Loucy (cell line): ENCODE data around the gene MYRIP.

Experiments used
- H2AFZ ChIP-seq: fragments of 200-600 bp; sonication (generic); 2 replicates; pipeline ENCODE4 v1.6.0; 2016; ENCODE audit warnings: antibody characterized with exemption, mild to moderate bottlenecking, low read length, moderate library complexity
- H3F3A ChIP-seq: fragments of 200-600 bp; 2 replicates; pipeline ENCODE4 v1.6.0; 2016; ENCODE audit warnings: antibody characterized with exemption, low read depth, mild to moderate bottlenecking
- H3K27me3 ChIP-seq: fragments of 200-600 bp; sonication (generic); 2 replicates; pipeline ENCODE4 v1.6.1; 2014; ENCODE audit warnings: low read length, mild to moderate bottlenecking; ENCODE audit not compliant: insufficient read depth, poor library complexity, severe bottlenecking
- H3K36me3 ChIP-seq: fragments of 200-600 bp; sonication (generic); 2 replicates; pipeline ENCODE4 v1.6.1; 2016; ENCODE audit warnings: low read length; ENCODE audit not compliant: insufficient read depth
- H3K4me1 ChIP-seq: fragments of 200-600 bp; sonication (generic); 2 replicates; pipeline ENCODE4 v1.5.1; 2014; ENCODE audit warnings: low read length, mild to moderate bottlenecking; ENCODE audit not compliant: insufficient read depth, poor library complexity, severe bottlenecking
- H3K4me2 ChIP-seq: fragments of 200-600 bp; sonication (generic); 2 replicates; pipeline ENCODE4 v1.6.0; 2014; ENCODE audit warnings: antibody characterized with exemption, low read length, low read depth, mild to moderate bottlenecking; ENCODE audit not compliant: poor library complexity, severe bottlenecking
- H3K4me3 ChIP-seq: fragments of 200-600 bp; sonication (generic); 2 replicates; pipeline ENCODE4 v1.5.1; 2014; ENCODE audit warnings: low read length, mild to moderate bottlenecking, mixed read lengths; ENCODE audit not compliant: poor library complexity, severe bottlenecking
- H3K79me2 ChIP-seq: fragments of 200-600 bp; sonication (generic); 2 replicates; pipeline ENCODE4 v1.6.1; 2014; ENCODE audit warnings: low read length; ENCODE audit not compliant: insufficient read depth
- H3K9ac ChIP-seq: fragments of 200-600 bp; sonication (generic); 2 replicates; pipeline ENCODE4 v1.6.0; 2014; ENCODE audit warnings: mild to moderate bottlenecking, low read depth, low read length, moderate library complexity; ENCODE audit not compliant: poor library complexity, severe bottlenecking
- H3K9me2 ChIP-seq: fragments of 200-600 bp; sonication (generic); replicated peaks from 2 replicates; pipeline ENCODE4 v1.6.1; 2016; ENCODE audit warnings: low read depth, low read length, mixed read lengths
- H3K9me3 ChIP-seq: fragments of 200-600 bp; sonication (generic); 2 replicates; pipeline ENCODE4 v1.6.1; 2014; ENCODE audit warnings: mild to moderate bottlenecking, antibody characterized with exemption, low read length, low read depth; ENCODE audit not compliant: insufficient read depth
- H4K20me1 ChIP-seq: fragments of 200-600 bp; sonication (generic); 2 replicates; pipeline ENCODE4 v1.6.0; 2014; ENCODE audit warnings: antibody characterized with exemption, low read length, mild to moderate bottlenecking; ENCODE audit not compliant: insufficient read depth, poor library complexity, severe bottlenecking
- EZH2phosphoT487 ChIP-seq: fragments of 200-600 bp; IDR thresholded peaks from 2 replicates; pipeline ENCODE4 v1.6.1; 2018; ENCODE audit warnings: antibody characterized with exemption, mild to moderate bottlenecking, moderate library complexity, borderline replicate concordance
- TF ChIP-seq, protein P1 (sequence below): fragments of 200-600 bp; sonication (generic); conservative IDR thresholded peaks from 2 replicates; pipeline ENCODE4 v1.5.1; 2014; ENCODE audit warnings: mild to moderate bottlenecking, antibody characterized with exemption, low read length

The MYRIP gene

DNA sequence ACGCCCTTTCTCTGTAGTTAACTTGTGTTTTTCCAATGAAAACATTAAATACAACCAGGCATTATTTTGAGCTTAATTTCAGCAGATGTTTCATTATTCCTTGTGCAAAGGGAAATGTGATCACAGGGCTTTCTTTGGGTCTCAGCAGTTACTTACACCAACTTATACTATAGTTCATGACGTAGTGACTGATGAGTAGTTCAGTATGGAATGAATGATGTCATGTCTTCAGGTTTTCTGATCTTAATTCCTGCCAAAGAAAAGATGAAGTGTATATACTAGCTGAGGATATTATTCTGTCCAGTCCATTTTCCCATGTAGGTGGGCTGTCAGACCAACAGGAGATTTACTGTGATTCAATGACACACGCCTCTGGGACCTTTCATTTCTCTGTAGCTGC, 61.3 kb downstream of the MYRIP start:
- Histone ChIP-seq H3K79me2 (no peaks in the 10 kb centered on the region), H4K20me1 (no peaks in the 10 kb centered on the region)
- TF ChIP-seq, protein P1, sequence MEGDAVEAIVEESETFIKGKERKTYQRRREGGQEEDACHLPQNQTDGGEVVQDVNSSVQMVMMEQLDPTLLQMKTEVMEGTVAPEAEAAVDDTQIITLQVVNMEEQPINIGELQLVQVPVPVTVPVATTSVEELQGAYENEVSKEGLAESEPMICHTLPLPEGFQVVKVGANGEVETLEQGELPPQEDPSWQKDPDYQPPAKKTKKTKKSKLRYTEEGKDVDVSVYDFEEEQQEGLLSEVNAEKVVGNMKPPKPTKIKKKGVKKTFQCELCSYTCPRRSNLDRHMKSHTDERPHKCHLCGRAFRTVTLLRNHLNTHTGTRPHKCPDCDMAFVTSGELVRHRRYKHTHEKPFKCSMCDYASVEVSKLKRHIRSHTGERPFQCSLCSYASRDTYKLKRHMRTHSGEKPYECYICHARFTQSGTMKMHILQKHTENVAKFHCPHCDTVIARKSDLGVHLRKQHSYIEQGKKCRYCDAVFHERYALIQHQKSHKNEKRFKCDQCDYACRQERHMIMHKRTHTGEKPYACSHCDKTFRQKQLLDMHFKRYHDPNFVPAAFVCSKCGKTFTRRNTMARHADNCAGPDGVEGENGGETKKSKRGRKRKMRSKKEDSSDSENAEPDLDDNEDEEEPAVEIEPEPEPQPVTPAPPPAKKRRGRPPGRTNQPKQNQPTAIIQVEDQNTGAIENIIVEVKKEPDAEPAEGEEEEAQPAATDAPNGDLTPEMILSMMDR, result no peak
- no peak for TF ChIP-seq EZH2phosphoT487

DNA sequence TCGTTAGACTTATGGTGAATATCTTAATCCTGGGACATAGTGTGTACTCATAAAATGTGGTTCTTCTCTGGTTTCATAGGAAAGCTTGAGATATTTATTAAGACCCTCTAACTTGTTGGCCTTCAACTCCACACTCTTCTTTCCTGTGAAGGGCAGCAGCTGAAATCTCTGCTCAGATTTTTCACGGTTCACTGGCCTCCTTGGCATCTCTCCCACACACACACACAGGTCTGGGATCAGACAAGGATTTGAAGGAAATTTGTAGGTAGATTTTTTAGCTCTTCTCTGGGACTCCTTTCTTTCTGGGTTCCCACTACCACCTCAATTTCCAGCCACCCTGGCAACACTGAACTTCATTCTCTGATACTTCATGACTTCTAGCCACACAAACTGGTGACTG, 70.2 kb downstream of the MYRIP start:
- H3K79me2 ChIP-seq, result no peaks in the 10 kb centered on the region
- no peaks in the 10 kb centered on the region for H3K9me2 ChIP-seq
- H4K20me1 ChIP-seq, result no peaks in the 10 kb centered on the region
- no peak overlapping the region for H3K9ac ChIP-seq
- TF ChIP-seq, protein P1, result no peak
- no peak for TF ChIP-seq EZH2phosphoT487
- H3K27me3 ChIP-seq, result no peaks in the 10 kb centered on the region
- H2AFZ ChIP-seq, result no peak overlapping the region
- H3K4me3 ChIP-seq, result no peak overlapping the region
- no peaks in the 10 kb centered on the region for H3K9me3 ChIP-seq
- H3K4me2 ChIP-seq, result no peak overlapping the region
- H3K36me3 ChIP-seq, result no peaks in the 10 kb centered on the region
- H3K4me1 ChIP-seq, result no peaks in the 10 kb centered on the region
- no peaks in the 10 kb centered on the region for H3F3A ChIP-seq

More for the DNA sequence above, 61.3 kb downstream of the MYRIP start:
- H3K9me2 ChIP-seq, result no peaks in the 10 kb centered on the region
- no peaks in the 10 kb centered on the region; the same call in 1 of the 2 replicates for H3K9me3 ChIP-seq
- no peaks in the 10 kb centered on the region for H3K27me3 ChIP-seq
- H3K9ac ChIP-seq, result no peak overlapping the region
- H2AFZ ChIP-seq, result no peak overlapping the region
- H3F3A ChIP-seq, result no peaks in the 10 kb centered on the region
- no peak overlapping the region for H3K4me2 ChIP-seq
- H3K36me3 ChIP-seq, result no peaks in the 10 kb centered on the region
- H3K4me1 ChIP-seq, result no peaks in the 10 kb centered on the region
- no peak overlapping the region for H3K4me3 ChIP-seq

DNA sequence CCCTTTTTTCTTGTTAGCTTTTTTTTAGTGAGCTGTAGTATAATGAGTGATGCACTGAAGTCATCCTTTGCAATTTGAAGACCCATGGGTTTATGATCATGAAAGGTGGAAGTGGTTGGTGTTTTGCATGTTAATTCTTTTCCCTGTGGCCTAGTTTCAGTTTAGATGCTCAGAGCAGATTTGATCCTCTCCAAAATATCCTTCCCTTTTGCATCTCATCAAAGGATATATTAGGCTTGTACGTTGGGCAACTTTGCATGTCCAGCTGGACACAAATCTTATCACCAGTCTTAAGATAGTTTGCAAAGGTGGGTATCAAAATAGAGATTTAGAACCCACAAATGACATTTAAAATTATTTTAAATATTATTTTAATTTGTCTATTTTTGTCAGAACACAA, 72.7 kb downstream of the MYRIP start:
- Histone ChIP-seq H2AFZ (no peak overlapping the region), H3K27me3 (no peaks in the 10 kb centered on the region), H3F3A (no peaks in the 10 kb centered on the region), H4K20me1 (no peaks in the 10 kb centered on the region), H3K4me3 (no peak overlapping the region), H3K9me2 (no peaks in the 10 kb centered on the region), H3K79me2 (no peaks in the 10 kb centered on the region), H3K36me3 (no peaks in the 10 kb centered on the region), H3K9me3 (no peaks in the 10 kb centered on the region), H3K9ac (no peak overlapping the region), H3K4me2 (no peak overlapping the region), H3K4me1 (no peaks in the 10 kb centered on the region)
- TF ChIP-seq, protein P1, result no peak
- no peak for TF ChIP-seq EZH2phosphoT487
